Hematopoietic multipotent progenitor cell treated with erythropoietin and hydrocortisone succinate and interleukin-3 and kit ligand, for 15 days (in vitro differentiated cells): ENCODE data around the gene CCDC85C.

Source experiments
- DNase-seq: peaks from one replicate; pipeline ENCODE4 v3.0.0-alpha.2; 2015; ENCODE audit warnings: low spot score

The CCDC85C gene

DNA sequence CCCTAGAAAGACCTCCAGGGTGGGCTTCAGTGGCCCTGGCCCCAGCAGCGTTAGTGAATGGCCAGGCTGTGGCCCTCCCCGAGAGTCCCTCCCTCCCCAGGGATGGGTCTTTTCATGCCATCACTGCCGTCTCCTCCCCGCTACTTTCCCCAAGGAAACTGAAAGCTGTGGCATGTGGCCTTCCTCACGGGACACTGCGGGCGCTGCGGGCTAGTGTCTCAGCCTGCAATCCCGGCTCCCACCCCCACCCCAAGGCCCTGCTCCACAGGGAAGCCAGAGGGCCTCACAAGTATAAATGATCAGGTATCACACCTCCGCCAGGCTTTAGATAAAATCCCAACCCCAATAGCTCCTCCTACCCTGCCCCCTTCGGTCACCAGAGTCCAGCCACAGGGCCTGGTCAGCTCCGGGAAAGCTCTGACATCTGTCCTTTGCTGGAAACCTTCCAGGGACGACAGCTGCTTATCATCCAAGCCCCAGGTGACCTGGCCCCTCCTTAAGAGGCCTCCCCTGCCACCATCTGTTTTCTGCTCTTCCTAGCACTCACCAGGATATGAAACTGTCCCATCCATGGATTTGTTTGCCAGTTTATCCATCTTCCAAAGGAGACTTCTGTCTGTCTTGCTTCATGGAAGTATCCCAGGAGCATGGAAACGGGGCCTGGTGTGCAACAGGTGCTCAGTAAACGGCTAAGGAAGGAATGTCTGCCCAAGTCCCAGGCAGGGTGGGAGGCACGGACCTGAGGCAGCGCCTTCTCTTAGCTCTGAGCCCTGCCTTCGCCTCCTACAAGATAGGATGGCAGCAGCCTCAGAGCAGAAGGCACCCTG is 31.6 kb downstream of the CCDC85C start:
- no peak for DNase-seq

DNA sequence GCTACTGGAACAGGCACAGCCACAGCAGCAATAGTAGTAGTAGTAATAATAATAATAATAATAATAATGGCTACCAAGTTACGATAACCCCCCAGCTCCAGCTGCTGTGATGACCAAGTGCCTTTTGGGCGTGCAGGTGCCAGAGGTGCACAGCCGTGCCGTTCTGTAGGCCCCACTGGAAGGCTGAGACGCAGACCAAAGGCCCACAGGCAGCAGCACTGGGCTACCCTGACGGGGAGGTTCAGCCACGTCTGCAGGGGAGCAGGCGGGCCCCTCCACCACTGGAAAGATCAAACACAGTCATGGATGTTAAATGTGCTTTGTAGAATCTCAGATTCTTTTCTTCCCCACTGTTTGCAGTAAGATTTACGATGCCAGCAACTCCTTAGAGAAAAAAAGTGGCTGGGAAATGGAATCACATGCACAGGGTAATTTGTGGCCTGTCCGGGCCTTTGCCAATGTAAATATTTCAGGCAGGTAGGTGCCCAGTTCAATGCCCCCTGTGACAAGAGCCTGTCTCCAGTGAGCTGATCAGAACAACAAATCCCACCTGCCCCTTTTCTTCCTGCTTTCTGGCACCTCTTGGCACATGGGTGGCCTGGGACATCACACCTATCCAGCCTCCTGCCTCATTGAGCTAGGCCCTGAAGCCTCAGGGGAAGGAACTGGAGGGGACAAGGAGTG is 32.6 kb downstream of the CCDC85C start:
- DNase-seq = no peak

- no peak for DNase-seq
Observed at GRCh38 chr14:99570544-99571302, 33.3 kb downstream of the CCDC85C start.

DNA sequence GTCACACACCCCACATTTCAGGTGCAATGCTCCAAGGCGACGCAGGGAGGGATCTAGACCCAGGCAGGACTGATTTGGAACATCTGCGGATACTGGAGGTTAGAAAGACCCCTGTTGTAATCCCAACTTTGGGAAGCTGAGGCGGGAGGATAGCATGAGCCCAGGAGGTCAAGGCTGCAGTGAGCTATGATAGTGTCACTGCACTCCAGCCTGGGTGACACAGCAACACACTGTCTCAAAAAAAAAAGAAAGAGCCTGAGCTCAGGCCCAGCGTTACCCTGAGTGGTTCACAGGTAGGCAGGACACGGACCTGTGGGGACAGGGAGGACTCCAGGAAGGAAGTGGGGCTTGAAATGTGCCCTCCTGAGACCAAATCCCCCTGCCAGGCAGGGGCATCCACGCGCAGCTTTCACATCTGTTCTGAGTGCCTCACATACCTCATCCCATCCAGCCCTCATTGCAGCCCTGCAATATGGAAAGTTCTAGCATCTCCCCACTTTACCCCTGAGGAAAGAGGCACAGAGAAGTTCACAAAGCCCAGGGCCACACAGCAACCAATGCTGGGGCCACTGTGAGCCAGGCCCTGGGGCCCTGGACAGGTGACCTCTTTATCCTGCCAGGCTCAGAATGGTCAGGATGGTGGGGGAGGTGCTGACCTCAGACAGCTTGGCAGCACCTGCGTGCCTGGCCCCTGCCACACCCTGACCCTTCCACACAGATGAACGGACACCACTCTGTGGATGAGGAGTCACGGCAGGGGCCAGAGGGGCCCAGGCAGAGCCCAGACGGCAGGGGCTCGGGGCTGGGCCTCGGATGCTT is 34.1 kb downstream of the CCDC85C start:
- DNase-seq = no peak

DNA sequence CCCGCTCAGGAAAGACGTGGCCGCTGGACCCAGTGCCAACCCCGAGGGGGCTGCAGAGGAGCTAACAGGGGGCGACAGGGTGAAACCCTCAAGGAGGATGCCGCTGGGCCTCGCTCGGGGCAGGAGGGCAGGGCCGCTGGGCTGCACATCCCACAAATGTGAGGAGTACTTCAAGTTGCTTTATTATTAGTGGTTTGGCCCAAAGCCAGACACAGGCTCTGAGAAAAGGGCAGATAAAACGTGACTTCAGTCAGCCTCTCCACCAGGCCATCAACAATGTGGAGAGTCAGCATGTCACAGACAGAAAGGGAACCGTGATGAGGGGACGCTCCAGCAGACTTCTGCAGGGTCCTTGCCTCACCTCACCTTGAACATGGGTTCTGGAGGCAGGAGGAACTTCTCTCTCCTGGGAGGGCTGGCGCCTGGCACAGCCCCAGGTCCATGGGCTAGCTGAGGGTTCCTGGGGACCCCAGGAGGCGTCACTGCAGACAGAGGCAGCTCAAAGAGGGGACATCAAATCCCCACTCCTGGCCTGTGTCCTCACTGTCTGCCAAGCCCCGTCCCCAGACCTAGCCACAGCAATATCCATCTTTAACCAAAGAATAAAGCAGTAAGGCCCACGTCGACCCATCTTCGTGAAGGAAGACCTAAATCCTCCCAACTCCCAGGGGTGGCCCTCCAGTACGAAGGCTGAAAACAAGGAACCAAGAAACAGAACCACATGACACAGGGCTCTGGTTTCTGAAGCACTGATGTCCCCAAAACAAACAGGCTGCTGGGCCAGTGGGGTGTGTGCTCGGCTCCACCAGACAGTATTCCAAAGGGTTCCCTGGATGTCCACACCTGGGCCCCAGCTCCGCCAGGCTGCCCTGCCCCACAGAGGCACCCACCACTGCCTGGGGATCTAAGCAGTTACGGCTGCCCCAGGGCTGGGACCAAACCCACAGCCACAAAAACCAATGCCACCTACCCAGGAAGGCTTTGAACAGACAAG is 35.1 kb downstream of the CCDC85C start:
- peak; percentile 21 for DNase-seq

GRCh38 chr14:99566390-99567354 is 37.3 kb downstream of the CCDC85C start:
- no peak for DNase-seq

GRCh38 chr14:99566009-99566389 is 38.0 kb downstream of the CCDC85C start:
- no peak for DNase-seq

- no peak for DNase-seq
Observed at GRCh38 chr14:99565383-99565782, 38.6 kb downstream of the CCDC85C start.

- DNase-seq = no peak
Observed at GRCh38 chr14:99564926-99565259, 39.1 kb downstream of the CCDC85C start.

GRCh38 chr14:99564256-99564925 is 39.6 kb downstream of the CCDC85C start:
- no peak for DNase-seq

GRCh38 chr14:99563749-99564129 is 40.3 kb downstream of the CCDC85C start:
- no peak for DNase-seq

DNA sequence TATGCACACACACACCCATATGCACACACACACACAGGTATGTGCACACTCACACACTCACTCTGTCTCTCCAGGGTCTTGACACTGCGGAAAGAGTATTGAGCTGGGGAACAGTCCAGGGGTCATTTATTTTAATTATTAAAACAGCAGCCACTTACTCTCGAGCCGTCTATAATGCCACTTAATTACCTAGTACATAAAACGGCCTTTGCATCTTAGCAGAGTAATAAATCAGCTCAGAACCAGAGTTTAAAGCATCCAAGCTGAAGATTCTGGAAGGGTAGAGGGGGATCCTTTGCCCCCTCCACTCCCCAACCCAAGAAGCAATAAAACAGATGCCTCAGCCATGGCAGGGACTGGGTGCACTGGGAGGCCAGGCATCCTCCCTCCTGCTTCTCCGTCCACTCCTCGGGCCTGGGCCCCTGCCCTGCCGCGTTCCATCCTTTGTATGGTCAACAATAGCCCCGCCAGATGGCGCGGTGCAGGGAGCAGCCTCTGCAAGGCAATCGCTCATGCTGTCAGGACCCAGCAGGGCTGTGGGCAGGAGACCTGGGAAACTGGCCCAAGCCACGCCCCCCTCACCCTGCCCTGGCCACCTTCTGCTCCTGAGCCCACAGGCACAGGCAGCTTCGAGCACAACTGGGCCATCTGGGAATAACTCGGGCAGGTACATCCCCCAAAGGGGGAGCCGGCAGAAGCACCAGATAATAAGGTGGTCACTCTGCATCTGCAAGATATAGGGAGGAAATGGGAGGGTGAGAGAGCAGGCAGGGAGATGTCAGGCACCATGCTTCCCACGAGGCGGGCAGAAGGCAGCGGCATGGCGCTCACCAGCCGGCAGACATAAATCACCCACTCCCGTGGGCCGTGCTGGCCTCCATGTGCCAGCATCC is 40.9 kb downstream of the CCDC85C start:
- no peak for DNase-seq

DNA sequence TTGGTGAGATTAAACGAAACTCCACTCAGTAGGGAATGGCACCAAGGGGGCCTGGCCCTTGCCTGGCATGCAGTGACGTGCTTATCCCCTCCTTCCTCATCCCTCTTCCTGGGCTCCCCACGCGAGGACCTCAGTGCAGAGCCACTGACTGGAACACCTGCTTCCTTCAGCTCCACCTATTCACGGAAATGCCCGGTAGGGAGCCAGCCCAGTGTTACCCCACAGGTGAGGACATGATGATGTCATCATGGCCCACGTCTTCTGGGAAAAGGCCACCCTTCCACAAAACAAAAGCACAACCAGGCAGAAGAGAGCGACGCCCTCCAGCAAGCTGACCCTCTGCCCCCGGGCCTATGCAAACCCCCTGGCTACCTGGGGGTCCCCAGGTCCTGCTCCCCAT is 42.1 kb downstream of the CCDC85C start:
- DNase-seq = no peak

DNA sequence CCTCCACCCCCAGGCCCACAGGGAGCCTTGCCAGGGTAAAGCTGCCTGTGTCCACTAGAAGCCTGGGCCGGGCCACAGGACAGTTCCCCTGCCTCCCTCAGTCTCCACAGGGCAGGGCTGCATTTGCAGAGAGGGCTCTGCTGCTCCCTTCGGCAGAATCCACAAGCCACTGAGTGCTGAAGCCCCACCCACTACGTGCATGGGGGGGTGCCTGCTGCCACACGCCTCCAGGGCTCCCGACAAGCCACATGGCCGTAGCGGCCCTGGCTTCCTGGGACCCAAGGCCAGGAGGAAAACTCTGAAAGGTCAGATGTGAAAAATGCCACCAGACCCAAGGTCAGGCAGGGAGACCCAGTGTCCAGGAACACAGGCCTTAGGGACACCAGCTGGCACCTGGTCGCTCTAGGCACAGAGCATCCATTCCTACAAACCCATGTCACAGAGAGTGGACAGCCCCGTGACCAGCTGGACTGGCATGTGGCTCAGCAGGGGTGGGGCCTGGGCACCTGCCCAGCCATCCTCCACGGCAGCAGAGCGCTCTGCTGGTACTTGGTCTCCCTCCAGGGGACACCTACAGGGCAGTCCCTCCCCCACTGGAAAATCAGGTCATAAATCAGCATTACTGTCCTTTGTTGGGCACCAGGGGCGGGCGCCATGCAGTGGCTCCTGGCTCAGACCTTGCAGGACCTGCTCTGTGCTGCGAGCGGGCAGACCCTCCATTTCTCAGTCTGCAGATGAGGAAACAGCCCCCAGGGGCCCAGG is 42.9 kb downstream of the CCDC85C start:
- DNase-seq = no peak

DNA sequence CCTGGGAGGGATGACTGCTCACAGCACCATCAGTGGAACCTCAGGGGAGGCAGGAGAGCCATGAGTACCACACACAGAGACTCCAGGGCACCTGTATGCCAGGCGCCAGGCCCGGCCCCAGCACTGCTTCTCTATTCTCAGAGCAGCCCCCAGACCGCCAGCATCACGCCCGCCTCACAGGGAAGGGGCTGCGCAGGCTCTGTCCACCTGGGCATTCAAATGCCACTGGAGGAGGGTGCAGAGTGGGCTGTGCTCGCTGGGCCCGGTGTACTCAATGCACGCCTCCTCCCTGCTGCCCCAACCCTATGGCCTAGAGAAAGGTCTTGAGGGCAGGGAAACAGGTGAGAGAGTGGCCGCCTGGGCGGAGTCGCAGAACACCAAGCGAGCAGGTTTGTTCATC is 43.6 kb downstream of the CCDC85C start:
- no peak for DNase-seq

GRCh38 chr14:99559286-99559990 is 44.6 kb downstream of the CCDC85C start:
- DNase-seq = no peak
